Left lung (tissue), 10 donors: ENCODE data around the gene CYREN. TPM values are rescaled to one million over a fixed set of nuclear protein-coding genes. Genes with fewer than 3 reads are reported as not detected.
"Not testable (repeated sequence)": the region's sequence is repeated elsewhere in the genome, so short reads cannot be mapped to it uniquely, and the experiment has no call there.

Experiments used
- ATAC-seq: fragments of 200-7000 bp; cut with Tn5 transposase; one replicate; pipeline ENCODE4 v1.9.1; 2020; ENCODE audit warnings: moderate library complexity
- DNase-seq, 4 donors: peaks; one replicate each; pipeline ENCODE4 v3.0.0-alpha.2; 2013 to 2020
- H3K27ac ChIP-seq, 2 donors: fragments of 200-600 bp; sonication (generic) in 1 of 2; one replicate each; pipeline versions ENCODE4 v1.5.0 to v1.8.0; 2020 to 2021
- H3K27me3 ChIP-seq, 2 donors: fragments of 200-600 bp; sonication (generic) in 1 of 2; one replicate each; pipeline versions ENCODE4 v1.5.0 to v1.8.0; 2020 to 2021
- H3K36me3 ChIP-seq, 2 donors: fragments of 200-600 bp; sonication (generic) in 1 of 2; one replicate each; pipeline versions ENCODE4 v1.5.0 to v1.8.0; 2020 to 2021
- H3K4me1 ChIP-seq, 2 donors: fragments of 200-600 bp; one replicate each; pipeline ENCODE4 v1.8.0; 2021
- H3K4me3 ChIP-seq, 2 donors: fragments of 200-600 bp; sonication (generic) in 1 of 2; one replicate each; pipeline versions ENCODE4 v1.5.0 to v1.8.0; 2020 to 2021; ENCODE audit warnings: mild to moderate bottlenecking in 1 of 2
- H3K9me3 ChIP-seq, 2 donors: fragments of 200-600 bp; sonication (generic) in 1 of 2; one replicate each; pipeline versions ENCODE4 v1.5.0 to v1.8.0; 2020 to 2021
- intact Hi-C, 2 donors: fragments of 100-400 bp; cut with DNase I; formaldehyde crosslinking; loops; one replicate each; pipeline versions ENCODE4 v1.11.2 to v1.14.2; 2022
- polyA plus RNA-seq, 6 donors: library from polyadenylated mRNA; unstranded; fragments of 120-200 nt; gene quantifications; one replicate each; pipeline ENCODE4 v1.2.1, GENCODE V29; 2013; ENCODE audit not compliant: insufficient read length in 6 of 6
- total RNA-seq, 2 donors: library from RNA; stranded (reverse); fragmentation: NEBNext Ultra II Directional; extraction: Animal tissue kit (Norgen Biotek cat#: 25700); gene quantifications; one replicate each; pipeline ENCODE4 v1.2.1, GENCODE V29; 2021
- TF ChIP-seq, protein P1 (sequence below), 2 donors: fragments of 200-600 bp; sonication (generic) in 1 of 2; IDR thresholded peaks; one replicate each; pipeline versions ENCODE4 v1.5.0 to v1.8.0; 2021; ENCODE audit warnings: antibody characterized with exemption in 2 of 2
- donor health status: DM: no; HTN: yes; CAD: no.
- donor health status: DM: no; HTN: no; CAD: no.

CYREN gene
- total and polyA plus RNA-seq, 8 donors = 32.1 to 52.6 (median 45.4) TPM

GRCh38 chr7:135215180-135215579, 44.7 kb upstream of the CYREN start:
- intact Hi-C loops = no loop called here
- H3K36me3 ChIP-seq = no peaks in the 10 kb centered on the region
- no peak for DNase-seq
- TF ChIP-seq, protein P1, sequence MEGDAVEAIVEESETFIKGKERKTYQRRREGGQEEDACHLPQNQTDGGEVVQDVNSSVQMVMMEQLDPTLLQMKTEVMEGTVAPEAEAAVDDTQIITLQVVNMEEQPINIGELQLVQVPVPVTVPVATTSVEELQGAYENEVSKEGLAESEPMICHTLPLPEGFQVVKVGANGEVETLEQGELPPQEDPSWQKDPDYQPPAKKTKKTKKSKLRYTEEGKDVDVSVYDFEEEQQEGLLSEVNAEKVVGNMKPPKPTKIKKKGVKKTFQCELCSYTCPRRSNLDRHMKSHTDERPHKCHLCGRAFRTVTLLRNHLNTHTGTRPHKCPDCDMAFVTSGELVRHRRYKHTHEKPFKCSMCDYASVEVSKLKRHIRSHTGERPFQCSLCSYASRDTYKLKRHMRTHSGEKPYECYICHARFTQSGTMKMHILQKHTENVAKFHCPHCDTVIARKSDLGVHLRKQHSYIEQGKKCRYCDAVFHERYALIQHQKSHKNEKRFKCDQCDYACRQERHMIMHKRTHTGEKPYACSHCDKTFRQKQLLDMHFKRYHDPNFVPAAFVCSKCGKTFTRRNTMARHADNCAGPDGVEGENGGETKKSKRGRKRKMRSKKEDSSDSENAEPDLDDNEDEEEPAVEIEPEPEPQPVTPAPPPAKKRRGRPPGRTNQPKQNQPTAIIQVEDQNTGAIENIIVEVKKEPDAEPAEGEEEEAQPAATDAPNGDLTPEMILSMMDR (IDR thresholded peaks at IDR 0.05) = no peak
- H3K27me3 ChIP-seq = no peaks in the 10 kb centered on the region
- no peaks in the 10 kb centered on the region for H3K9me3 ChIP-seq
- no peak for ATAC-seq
- H3K27ac ChIP-seq = no peak overlapping the region
- peaks cover under 1 to 12% of the 10 kb centered on the region in 2 donors for H3K4me1 ChIP-seq
- no peak overlapping the region for H3K4me3 ChIP-seq

GRCh38 chr7:135213831-135214230, 43.3 kb upstream of the CYREN start:
- no peaks in the 10 kb centered on the region for H3K27me3 ChIP-seq
- H3K4me1 ChIP-seq = peaks cover 8 to 25% of the 10 kb centered on the region in 2 donors
- intact Hi-C loops = no loop called here
- no peaks in the 10 kb centered on the region for H3K36me3 ChIP-seq
- no peaks in the 10 kb centered on the region for H3K9me3 ChIP-seq
- no peak for DNase-seq
- H3K27ac ChIP-seq = no peak overlapping the region
- TF ChIP-seq, protein P1 (IDR thresholded peaks at IDR 0.05) = no peak
- H3K4me3 ChIP-seq = no peak overlapping the region
- ATAC-seq = no peak

DNA sequence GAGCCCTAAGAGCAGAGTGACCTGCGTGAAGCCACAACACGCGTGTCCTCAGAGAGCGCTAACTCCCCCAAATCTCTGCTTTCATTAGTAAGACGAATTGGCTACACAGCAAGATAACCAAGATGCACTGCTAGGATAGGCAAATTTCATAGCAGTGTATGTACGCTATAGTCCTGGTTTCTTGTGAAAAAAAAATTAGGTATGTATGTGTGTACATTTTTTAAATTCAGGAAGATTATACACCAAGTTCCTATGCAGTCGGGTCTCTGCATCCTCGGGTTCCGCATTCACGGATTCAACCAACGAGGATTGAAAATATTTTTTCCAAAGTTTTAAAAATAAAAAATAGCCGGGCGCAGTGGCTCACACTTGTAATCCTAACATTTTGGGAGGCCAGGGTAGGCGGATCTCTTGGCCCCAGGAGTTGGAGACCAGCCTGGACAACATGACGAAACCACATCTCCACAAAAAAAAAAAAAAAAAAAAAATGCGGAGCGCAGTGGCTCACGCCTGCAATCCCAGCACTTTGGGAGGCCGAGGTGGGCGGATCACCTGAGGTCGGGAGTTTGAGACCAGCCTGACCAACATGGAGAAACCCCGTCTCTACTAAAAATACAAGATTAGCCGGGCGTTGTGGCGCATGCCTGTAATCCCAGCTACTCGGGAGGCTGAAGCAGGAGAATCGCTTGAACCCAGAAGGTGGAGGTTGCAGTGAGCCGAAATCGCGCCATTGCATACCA, 41.6 kb upstream of the CYREN start:
- DNase-seq = peak in 2 of 4 donors; percentile 40 to 72
- intact Hi-C loops, H3K36me3 ChIP-seq: not testable (repeated sequence)

GRCh38 chr7:135211179-135211945, 40.9 kb upstream of the CYREN start, which contains the start of gene WDR91:
Gene WDR91, minus strand, starts transcription at chr7:135211526. Its CDS starts 24 bp downstream, at chr7:135211502.
- TF ChIP-seq, protein P1 (IDR thresholded peaks at IDR 0.05) = no peak
- H3K4me3 ChIP-seq = peak within 1 kb of the TSS; percentile 65 to 87
- H3K36me3 ChIP-seq = no peaks in the 10 kb centered on the region
- H3K27ac ChIP-seq = peak within 1 kb of the TSS; percentile 88
- peaks cover 28 to 46% of the 10 kb centered on the region in 2 donors for H3K4me1 ChIP-seq
- H3K27me3 ChIP-seq = no peaks in the 10 kb centered on the region
- no peaks in the 10 kb centered on the region for H3K9me3 ChIP-seq
- DNase-seq (peak; percentile 93 to 100 (median 97)), ATAC-seq (peak; percentile 95)
- intact Hi-C loops = no loop called here

More for the DNA sequence above, 41.6 kb upstream of the CYREN start:
- H3K9me3 ChIP-seq, H3K27me3 ChIP-seq, ATAC-seq: not testable (repeated sequence)
- Histone ChIP-seq H3K27ac (peak overlapping the region; percentile 88), H3K4me1 (peaks cover 23 to 43% of the 10 kb centered on the region in 2 donors), H3K4me3 (peak overlapping the region; percentile 47 to 87)

DNA sequence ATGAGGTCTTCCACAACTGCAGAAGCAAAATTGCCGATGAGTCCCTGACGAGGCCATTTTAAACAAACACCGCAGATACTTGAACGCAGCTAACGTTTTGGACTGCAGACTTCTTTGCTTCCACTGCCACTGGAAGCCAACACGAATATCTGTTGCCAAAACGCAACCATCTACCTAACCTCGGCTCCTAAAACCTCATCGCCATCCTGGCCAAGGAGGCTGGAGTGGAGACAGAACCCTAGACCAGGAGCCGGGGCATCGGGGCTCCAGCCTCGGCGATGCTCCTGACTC, 40.3 kb upstream of the CYREN start:
- peak in 2 of 4 donors; percentile 36 to 41 for DNase-seq
- H3K36me3 ChIP-seq = peaks cover 0 to 3% of the 10 kb centered on the region in 2 donors
- ATAC-seq = peak; percentile 3
- intact Hi-C loops = no loop called here
- TF ChIP-seq, protein P1 (IDR thresholded peaks at IDR 0.05) = no peak
- H3K4me1 ChIP-seq = peaks cover 28 to 46% of the 10 kb centered on the region in 2 donors
- H3K9me3 ChIP-seq = no peaks in the 10 kb centered on the region
- peak overlapping the region; percentile 88 for H3K27ac ChIP-seq
- peak overlapping the region; percentile 65 to 87 for H3K4me3 ChIP-seq
- no peaks in the 10 kb centered on the region for H3K27me3 ChIP-seq
